HL-60 (cell line): ENCODE measurements around the gene CHN1.

ENCODE experiments used
- DNase-seq, 2 experiments: peaks; one replicate each; pipeline ENCODE4 v3.0.0-alpha.2; 2010 to 2020; ENCODE audit warnings: low read depth in 1 of 2, low spot score in 1 of 2
- H3K27ac ChIP-seq: fragments of 250-450 bp; sonication (Bioruptor Pico); replicated peaks from 2 replicates; pipeline ENCODE4 v1.5.1; 2020; ENCODE audit warnings: mild to moderate bottlenecking, moderate library complexity
- H3K27me3 ChIP-seq: fragments of 250-450 bp; sonication (Bioruptor Pico); 2 replicates; pipeline ENCODE4 v1.5.1; 2021; ENCODE audit warnings: mild to moderate bottlenecking, moderate library complexity; ENCODE audit not compliant: insufficient read depth, poor library complexity, severe bottlenecking
- H3K4me3 ChIP-seq: replicated peaks from 2 replicates; pipeline ENCODE4 v1.5.1; 2011; ENCODE audit warnings: mild to moderate bottlenecking, control low read depth, low read length; ENCODE audit not compliant: insufficient read depth
- CTCF ChIP-seq: IDR thresholded peaks from one replicate; pipeline ENCODE4 v1.5.1; 2011; ENCODE audit warnings: low read length, control low read depth, inconsistent platforms; ENCODE audit not compliant: insufficient read depth
- GABPA ChIP-seq: IDR thresholded peaks from 2 replicates; pipeline ENCODE4 v1.6.1; 2012; ENCODE audit warnings: low read depth
- POLR2AphosphoS5 ChIP-seq: IDR thresholded peaks from 2 replicates; pipeline ENCODE4 v1.6.1; 2012; ENCODE audit warnings: low read depth
- REST ChIP-seq: IDR thresholded peaks from 2 replicates; pipeline ENCODE4 v1.6.1; 2012; ENCODE audit warnings: low read depth; ENCODE audit not compliant: insufficient replicate concordance
- SPI1 ChIP-seq: IDR thresholded peaks from 2 replicates; pipeline ENCODE4 v1.6.1; 2012; ENCODE audit warnings: low read depth, mild to moderate bottlenecking, borderline replicate concordance

Gene CHN1

GRCh38 chr2:174780191-174780840 lies 224.9 kb downstream of the CHN1 start:
- DNase-seq: no peak
- H3K27ac ChIP-seq: no peak overlapping the region

GRCh38 chr2:174779361-174779928 lies 225.7 kb downstream of the CHN1 start:
- no peak for TF ChIP-seq POLR2AphosphoS5
- TF ChIP-seq GABPA: no peak
- TF ChIP-seq SPI1: no peak
- no peak for TF ChIP-seq CTCF
- no peak for TF ChIP-seq REST
- DNase-seq: no peak
- H3K27me3 ChIP-seq: peaks cover 3% of the 10 kb centered on the region
- no peak overlapping the region for H3K27ac ChIP-seq
- H3K4me3 ChIP-seq: no peak overlapping the region

More at GRCh38 chr2:174780191-174780840, 224.9 kb downstream of the CHN1 start:
- no peak overlapping the region for H3K4me3 ChIP-seq
- H3K27me3 ChIP-seq: peaks cover 3% of the 10 kb centered on the region
- TF ChIP-seq POLR2AphosphoS5 (no peak), GABPA (no peak), CTCF (no peak), SPI1 (no peak), REST (no peak)

- Histone ChIP-seq H3K27ac (no peak overlapping the region), H3K27me3 (peaks cover 3% of the 10 kb centered on the region), H3K4me3 (no peak overlapping the region)
- TF ChIP-seq GABPA (no peak), CTCF (no peak), REST (no peak), SPI1 (no peak), POLR2AphosphoS5 (no peak)
- peak; percentile 10 to 39 for DNase-seq
Observed at GRCh38 chr2:174778085-174778981, 226.8 kb downstream of the CHN1 start.
